ENCODE data around the gene CACNG4. TPM values are rescaled to one million over a fixed set of nuclear protein-coding genes. Genes with fewer than 3 reads are reported as not detected.

The CACNG4 gene
- total and polyA plus RNA-seq, 12 donors, result 0.11 to 2.4 (median 0.88) TPM; not detected in 4

DNA sequence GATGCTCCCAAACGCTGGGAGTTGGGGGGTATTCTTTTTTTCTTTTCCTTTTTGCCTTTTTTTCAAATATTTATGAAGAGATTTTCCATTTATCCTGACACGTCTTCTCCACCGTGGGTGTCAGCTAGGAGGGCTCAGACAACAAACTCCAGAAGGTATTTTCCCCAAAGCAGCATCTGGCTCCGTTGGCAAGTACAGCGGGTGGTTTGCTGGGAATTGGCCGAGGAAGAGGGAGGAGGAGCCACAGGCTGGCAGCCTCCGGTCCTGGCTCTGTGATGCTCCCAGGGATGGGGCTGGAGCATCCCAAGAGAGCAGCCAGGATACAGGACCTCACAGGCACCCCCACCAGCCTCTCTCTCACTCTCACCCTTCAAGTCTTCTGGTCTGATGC is 10.9 kb upstream of the CACNG4 start:
- intact Hi-C loops (cut with DNase I), result no loop called here
- WGBS, 4 donors, result 58 to 77% (median 64%) methylated on average over 7 of the region's 7 CpGs
- no peak for DNase-seq
- Histone ChIP-seq H3K4me1 (replicated peaks in 1 of 2) (no peaks in the 10 kb centered on the region), H3K27ac (no peak overlapping the region), H3K36me3 (replicated peaks in 1 of 2) (no peaks in the 10 kb centered on the region), H3K4me3 (no peak overlapping the region), H3K27me3 (no peaks in the 10 kb centered on the region), H3K9me3 (replicated peaks in 1 of 3) (no peaks in the 10 kb centered on the region)
- TF ChIP-seq POLR2A (IDR thresholded peaks at IDR 0.05), result no peak
- TF ChIP-seq, protein P1, sequence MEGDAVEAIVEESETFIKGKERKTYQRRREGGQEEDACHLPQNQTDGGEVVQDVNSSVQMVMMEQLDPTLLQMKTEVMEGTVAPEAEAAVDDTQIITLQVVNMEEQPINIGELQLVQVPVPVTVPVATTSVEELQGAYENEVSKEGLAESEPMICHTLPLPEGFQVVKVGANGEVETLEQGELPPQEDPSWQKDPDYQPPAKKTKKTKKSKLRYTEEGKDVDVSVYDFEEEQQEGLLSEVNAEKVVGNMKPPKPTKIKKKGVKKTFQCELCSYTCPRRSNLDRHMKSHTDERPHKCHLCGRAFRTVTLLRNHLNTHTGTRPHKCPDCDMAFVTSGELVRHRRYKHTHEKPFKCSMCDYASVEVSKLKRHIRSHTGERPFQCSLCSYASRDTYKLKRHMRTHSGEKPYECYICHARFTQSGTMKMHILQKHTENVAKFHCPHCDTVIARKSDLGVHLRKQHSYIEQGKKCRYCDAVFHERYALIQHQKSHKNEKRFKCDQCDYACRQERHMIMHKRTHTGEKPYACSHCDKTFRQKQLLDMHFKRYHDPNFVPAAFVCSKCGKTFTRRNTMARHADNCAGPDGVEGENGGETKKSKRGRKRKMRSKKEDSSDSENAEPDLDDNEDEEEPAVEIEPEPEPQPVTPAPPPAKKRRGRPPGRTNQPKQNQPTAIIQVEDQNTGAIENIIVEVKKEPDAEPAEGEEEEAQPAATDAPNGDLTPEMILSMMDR (IDR thresholded peaks at IDR 0.05), result no peak

DNA sequence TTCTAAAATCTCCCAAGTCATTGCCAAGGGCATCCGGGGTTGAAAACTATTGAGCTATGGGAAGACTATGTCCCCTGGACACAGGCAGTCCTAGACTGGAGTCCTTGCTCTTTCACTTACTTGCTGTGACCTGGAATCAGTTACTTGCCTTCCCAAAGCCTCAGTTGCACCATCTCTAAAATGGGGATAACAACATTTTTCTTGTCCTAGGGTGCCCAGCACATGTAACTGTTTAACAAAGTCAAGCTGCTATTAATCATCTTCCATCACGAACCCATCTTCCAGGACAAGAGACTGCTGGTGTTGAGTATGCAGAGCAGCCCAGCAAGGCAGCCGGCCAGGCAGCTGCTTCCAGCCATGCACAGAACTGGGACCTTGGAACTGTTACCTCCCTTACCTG is 9.9 kb upstream of the CACNG4 start:
- WGBS, 4 donors, result 79 to 89% (median 87%) methylated on average over 3 of the region's 3 CpGs
- no peak for DNase-seq
- H3K36me3 ChIP-seq (replicated peaks in 1 of 2), result no peaks in the 10 kb centered on the region
- no peaks in the 10 kb centered on the region for H3K27me3 ChIP-seq
- TF ChIP-seq, protein P1 (IDR thresholded peaks at IDR 0.05), result no peak
- TF ChIP-seq POLR2A (IDR thresholded peaks at IDR 0.05), result no peak
- no peak overlapping the region for H3K4me3 ChIP-seq
- H3K9me3 ChIP-seq (replicated peaks in 1 of 3), result no peaks in the 10 kb centered on the region
- intact Hi-C loops (cut with DNase I), result no loop called here
- no peak overlapping the region for H3K27ac ChIP-seq
- H3K4me1 ChIP-seq (replicated peaks in 1 of 2), result no peaks in the 10 kb centered on the region

DNA sequence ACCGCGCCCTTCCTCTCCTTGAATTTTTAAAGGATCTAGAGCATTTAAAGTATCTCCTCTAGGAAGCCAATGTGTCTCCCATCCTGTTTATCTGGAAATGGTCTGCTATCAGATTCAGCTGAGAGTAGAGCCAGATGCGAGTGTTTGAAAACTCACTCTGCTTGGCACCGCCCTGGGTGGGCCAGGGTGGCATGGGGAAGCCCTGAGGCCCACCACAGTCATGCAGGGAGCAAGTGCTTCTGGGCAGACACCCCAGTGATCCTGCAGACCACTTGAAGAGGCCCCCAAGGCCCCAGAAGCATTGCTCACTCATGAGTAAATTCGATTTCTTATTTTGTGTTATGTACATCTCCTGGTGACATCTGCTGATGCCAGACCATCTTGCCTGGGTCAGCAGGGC is 8.7 kb upstream of the CACNG4 start:
- Histone ChIP-seq H3K4me3 (no peak overlapping the region), H3K27me3 (no peaks in the 10 kb centered on the region), H3K9me3 (replicated peaks in 1 of 3) (no peaks in the 10 kb centered on the region), H3K27ac (no peak overlapping the region), H3K4me1 (replicated peaks in 1 of 2) (no peaks in the 10 kb centered on the region), H3K36me3 (replicated peaks in 1 of 2) (no peaks in the 10 kb centered on the region)
- TF ChIP-seq, protein P1 (IDR thresholded peaks at IDR 0.05), result no peak
- no peak for TF ChIP-seq POLR2A (IDR thresholded peaks at IDR 0.05)
- no peak for DNase-seq
- WGBS, 4 donors, result 90 to 97% (median 95%) methylated on average over 5 of the region's 5 CpGs
- intact Hi-C loops (cut with DNase I), result no loop called here

DNA sequence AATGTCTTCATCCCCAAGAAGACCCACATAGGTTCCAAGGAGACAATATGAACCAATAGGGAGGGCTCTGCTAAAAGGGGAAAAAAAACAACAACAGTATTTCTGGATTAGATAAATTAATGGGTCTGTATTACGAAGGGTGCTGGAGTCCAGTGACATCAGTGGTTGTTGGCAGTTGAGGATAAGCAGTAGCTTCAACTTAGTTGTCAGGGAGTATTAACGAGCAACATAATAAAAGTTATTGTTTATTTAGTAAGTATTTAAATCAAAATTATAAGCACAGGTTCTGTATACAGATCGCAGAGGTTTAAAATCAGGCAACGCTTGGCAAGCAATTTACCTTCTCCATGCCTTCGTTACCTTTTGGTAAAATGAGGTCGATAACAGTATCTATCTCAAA is 7.6 kb upstream of the CACNG4 start:
- no peak overlapping the region for H3K27ac ChIP-seq
- no peak for DNase-seq
- H3K4me3 ChIP-seq, result no peak overlapping the region
- no peaks in the 10 kb centered on the region for H3K36me3 ChIP-seq (replicated peaks in 1 of 2)
- H3K9me3 ChIP-seq (replicated peaks in 1 of 3), result no peaks in the 10 kb centered on the region
- WGBS, 4 donors, result 90 to 92% (median 92%) methylated on average over 6 of the region's 6 CpGs
- no peaks in the 10 kb centered on the region for H3K27me3 ChIP-seq
- TF ChIP-seq, protein P1 (IDR thresholded peaks at IDR 0.05), result no peak
- no peak for TF ChIP-seq POLR2A (IDR thresholded peaks at IDR 0.05)
- intact Hi-C loops (cut with DNase I), result no loop called here
- H3K4me1 ChIP-seq (replicated peaks in 1 of 2), result no peaks in the 10 kb centered on the region
